A549 (cell line): ENCODE data around the gene SLC31A1.

Source experiments
- EP300 ChIP-seq, 2 experiments: fragments of >200 bp; sonication (Bioruptor Twin); formaldehyde crosslinking; IDR thresholded peaks; 2 replicates in 1 of 2; 3 replicates in 1 of 2; pipeline ENCODE4 v1.6.1; 2016 to 2017
- FOSB ChIP-seq: fragments of 250-450 bp; sonication (Bioruptor Pico); IDR thresholded peaks from 2 replicates; pipeline ENCODE4 v1.5.0; 2020; ENCODE audit warnings: mild to moderate bottlenecking, moderate library complexity
- HDAC2 ChIP-seq: fragments of 200-600 bp; sonication (generic); IDR thresholded peaks from 2 replicates; pipeline ENCODE4 v1.6.1; 2016
- KDM5A ChIP-seq: fragments of 200-600 bp; sonication (generic); IDR thresholded peaks from 2 replicates; pipeline ENCODE4 v1.6.1; 2016; ENCODE audit warnings: antibody characterized with exemption, mild to moderate bottlenecking
- MAZ ChIP-seq: fragments of 150-350 bp; IDR thresholded peaks from 2 replicates; pipeline ENCODE4 v1.6.1; 2014; ENCODE audit warnings: antibody characterized with exemption, low read depth, low read length, borderline replicate concordance
- POLR2A ChIP-seq: IDR thresholded peaks from 2 replicates; pipeline ENCODE4 v1.6.1; 2012; ENCODE audit warnings: mild to moderate bottlenecking, low read length
- RNF2 ChIP-seq: fragments of 200-600 bp; sonication (generic); IDR thresholded peaks from 2 replicates; pipeline ENCODE4 v1.6.1; 2016; ENCODE audit warnings: low read depth, mild to moderate bottlenecking, antibody characterized with exemption, moderate library complexity, borderline replicate concordance
- SMC3 ChIP-seq: fragments of >200 bp; sonication (Bioruptor Twin); formaldehyde crosslinking; IDR thresholded peaks from 3 replicates; pipeline ENCODE4 v1.6.1; 2018; ENCODE audit warnings: inconsistent platforms
- ZFP36 ChIP-seq: fragments of 450-650 bp; IDR thresholded peaks from 2 replicates; pipeline ENCODE4 v1.6.1; 2014; ENCODE audit warnings: borderline replicate concordance; ENCODE audit not compliant: partially characterized antibody
- TF ChIP-seq, protein P1 (sequence below): fragments of >200 bp; sonication (Bioruptor Twin); formaldehyde crosslinking; IDR thresholded peaks from 3 replicates; pipeline ENCODE4 v1.5.1; 2016
- TF ChIP-seq, protein P2 (sequence below): fragments of 450-650 bp; IDR thresholded peaks from 2 replicates; pipeline ENCODE4 v1.6.1; 2014; ENCODE audit warnings: antibody characterized with exemption
- TF ChIP-seq, protein P3 (sequence below): IDR thresholded peaks from 2 replicates; pipeline ENCODE4 v1.6.1; 2012
- TF ChIP-seq, protein P4 (sequence below): fragments of 200-600 bp; sonication (generic); IDR thresholded peaks from 2 replicates; pipeline ENCODE4 v1.6.1; 2016; ENCODE audit warnings: antibody characterized with exemption, mild to moderate bottlenecking, moderate library complexity

DNA sequence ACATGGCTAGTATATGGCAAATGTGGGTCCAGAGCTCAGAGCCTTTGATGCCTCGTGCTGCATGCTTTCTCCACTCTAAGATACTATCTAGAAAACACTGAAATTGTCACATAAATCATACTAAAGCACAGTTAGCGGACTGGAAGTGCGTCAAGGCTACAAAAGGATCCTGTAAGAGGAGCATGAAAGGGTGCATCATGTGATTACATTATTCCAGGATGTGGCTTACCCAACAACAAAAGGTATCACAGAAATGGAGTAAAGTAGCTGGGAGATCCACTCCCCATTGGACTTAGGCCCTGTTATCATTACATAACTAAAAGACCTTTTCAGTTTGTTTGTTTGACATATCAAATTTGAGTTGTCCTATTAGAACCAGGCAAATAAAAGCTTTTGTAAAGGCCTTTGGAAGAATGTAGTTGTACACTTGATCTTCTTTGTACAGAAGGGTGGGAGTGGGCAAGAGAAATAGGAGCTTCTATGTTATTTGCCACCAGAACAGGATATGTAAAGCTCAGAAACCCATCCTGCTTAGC, 6.9 kb downstream of the SLC31A1 start:
- TF ChIP-seq RNF2: no peak
- TF ChIP-seq, protein P1, sequence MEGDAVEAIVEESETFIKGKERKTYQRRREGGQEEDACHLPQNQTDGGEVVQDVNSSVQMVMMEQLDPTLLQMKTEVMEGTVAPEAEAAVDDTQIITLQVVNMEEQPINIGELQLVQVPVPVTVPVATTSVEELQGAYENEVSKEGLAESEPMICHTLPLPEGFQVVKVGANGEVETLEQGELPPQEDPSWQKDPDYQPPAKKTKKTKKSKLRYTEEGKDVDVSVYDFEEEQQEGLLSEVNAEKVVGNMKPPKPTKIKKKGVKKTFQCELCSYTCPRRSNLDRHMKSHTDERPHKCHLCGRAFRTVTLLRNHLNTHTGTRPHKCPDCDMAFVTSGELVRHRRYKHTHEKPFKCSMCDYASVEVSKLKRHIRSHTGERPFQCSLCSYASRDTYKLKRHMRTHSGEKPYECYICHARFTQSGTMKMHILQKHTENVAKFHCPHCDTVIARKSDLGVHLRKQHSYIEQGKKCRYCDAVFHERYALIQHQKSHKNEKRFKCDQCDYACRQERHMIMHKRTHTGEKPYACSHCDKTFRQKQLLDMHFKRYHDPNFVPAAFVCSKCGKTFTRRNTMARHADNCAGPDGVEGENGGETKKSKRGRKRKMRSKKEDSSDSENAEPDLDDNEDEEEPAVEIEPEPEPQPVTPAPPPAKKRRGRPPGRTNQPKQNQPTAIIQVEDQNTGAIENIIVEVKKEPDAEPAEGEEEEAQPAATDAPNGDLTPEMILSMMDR: no peak
- TF ChIP-seq MAZ: no peak
- TF ChIP-seq HDAC2: no peak
- TF ChIP-seq POLR2A: no peak
- TF ChIP-seq EP300 (IDR thresholded peaks at IDR 0.05): no peak
- no peak for TF ChIP-seq FOSB (CRISPR knock-in tag)
- TF ChIP-seq KDM5A: no peak
- TF ChIP-seq SMC3: no peak
- TF ChIP-seq, protein P2, sequence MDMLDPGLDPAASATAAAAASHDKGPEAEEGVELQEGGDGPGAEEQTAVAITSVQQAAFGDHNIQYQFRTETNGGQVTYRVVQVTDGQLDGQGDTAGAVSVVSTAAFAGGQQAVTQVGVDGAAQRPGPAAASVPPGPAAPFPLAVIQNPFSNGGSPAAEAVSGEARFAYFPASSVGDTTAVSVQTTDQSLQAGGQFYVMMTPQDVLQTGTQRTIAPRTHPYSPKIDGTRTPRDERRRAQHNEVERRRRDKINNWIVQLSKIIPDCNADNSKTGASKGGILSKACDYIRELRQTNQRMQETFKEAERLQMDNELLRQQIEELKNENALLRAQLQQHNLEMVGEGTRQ: no peak
- TF ChIP-seq ZFP36: no peak
- TF ChIP-seq, protein P3, sequence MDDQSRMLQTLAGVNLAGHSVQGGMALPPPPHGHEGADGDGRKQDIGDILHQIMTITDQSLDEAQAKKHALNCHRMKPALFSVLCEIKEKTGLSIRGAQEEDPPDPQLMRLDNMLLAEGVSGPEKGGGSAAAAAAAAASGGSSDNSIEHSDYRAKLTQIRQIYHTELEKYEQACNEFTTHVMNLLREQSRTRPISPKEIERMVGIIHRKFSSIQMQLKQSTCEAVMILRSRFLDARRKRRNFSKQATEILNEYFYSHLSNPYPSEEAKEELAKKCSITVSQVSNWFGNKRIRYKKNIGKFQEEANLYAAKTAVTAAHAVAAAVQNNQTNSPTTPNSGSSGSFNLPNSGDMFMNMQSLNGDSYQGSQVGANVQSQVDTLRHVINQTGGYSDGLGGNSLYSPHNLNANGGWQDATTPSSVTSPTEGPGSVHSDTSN: no peak
- TF ChIP-seq, protein P4, sequence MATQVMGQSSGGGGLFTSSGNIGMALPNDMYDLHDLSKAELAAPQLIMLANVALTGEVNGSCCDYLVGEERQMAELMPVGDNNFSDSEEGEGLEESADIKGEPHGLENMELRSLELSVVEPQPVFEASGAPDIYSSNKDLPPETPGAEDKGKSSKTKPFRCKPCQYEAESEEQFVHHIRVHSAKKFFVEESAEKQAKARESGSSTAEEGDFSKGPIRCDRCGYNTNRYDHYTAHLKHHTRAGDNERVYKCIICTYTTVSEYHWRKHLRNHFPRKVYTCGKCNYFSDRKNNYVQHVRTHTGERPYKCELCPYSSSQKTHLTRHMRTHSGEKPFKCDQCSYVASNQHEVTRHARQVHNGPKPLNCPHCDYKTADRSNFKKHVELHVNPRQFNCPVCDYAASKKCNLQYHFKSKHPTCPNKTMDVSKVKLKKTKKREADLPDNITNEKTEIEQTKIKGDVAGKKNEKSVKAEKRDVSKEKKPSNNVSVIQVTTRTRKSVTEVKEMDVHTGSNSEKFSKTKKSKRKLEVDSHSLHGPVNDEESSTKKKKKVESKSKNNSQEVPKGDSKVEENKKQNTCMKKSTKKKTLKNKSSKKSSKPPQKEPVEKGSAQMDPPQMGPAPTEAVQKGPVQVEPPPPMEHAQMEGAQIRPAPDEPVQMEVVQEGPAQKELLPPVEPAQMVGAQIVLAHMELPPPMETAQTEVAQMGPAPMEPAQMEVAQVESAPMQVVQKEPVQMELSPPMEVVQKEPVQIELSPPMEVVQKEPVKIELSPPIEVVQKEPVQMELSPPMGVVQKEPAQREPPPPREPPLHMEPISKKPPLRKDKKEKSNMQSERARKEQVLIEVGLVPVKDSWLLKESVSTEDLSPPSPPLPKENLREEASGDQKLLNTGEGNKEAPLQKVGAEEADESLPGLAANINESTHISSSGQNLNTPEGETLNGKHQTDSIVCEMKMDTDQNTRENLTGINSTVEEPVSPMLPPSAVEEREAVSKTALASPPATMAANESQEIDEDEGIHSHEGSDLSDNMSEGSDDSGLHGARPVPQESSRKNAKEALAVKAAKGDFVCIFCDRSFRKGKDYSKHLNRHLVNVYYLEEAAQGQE: no peak
